ENCODE data around the gene SPTSSA.
"Not testable (repeated sequence)": the region's sequence is repeated elsewhere in the genome, so short reads cannot be mapped to it uniquely, and the experiment has no call there.

Gene SPTSSA

GRCh38 chr14:34482463-34482862 is 20.4 kb upstream of the SPTSSA start:
- TF ChIP-seq CTCF (IDR thresholded peaks at IDR 0.05; ENCODE audit: low read depth, low read length) = no peak

DNA sequence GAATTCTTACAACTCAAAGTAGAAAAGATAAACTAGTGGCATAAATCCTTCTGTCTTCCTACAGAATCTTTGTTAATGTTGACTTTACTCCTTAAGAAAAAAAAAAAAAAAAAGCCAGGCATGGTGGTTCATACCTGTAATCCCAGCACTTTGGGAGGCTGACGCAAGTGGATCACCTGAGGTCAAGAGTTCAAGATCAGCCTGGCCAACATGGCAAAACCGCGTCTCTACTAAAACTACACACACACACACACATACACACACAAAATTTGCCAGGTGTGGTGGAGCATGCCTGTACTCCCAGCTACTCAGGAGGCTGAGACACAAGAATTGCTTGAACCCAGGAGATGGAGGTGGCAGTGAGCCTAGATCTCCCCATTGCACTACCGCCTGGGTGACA is 17.7 kb upstream of the SPTSSA start:
- TF ChIP-seq CTCF (IDR thresholded peaks at IDR 0.05; ENCODE audit: low read depth, low read length) = no peak
- H3K4me3 ChIP-seq (ENCODE audit: low read depth, low read length) = no peak overlapping the region

More at GRCh38 chr14:34482463-34482862, 20.4 kb upstream of the SPTSSA start:
- H3K4me3 ChIP-seq (ENCODE audit: low read depth, low read length) = no peak overlapping the region

GRCh38 chr14:34478261-34478660 is 16.2 kb upstream of the SPTSSA start:
- TF ChIP-seq CTCF (IDR thresholded peaks at IDR 0.05; ENCODE audit: low read depth, low read length) = no peak

DNA sequence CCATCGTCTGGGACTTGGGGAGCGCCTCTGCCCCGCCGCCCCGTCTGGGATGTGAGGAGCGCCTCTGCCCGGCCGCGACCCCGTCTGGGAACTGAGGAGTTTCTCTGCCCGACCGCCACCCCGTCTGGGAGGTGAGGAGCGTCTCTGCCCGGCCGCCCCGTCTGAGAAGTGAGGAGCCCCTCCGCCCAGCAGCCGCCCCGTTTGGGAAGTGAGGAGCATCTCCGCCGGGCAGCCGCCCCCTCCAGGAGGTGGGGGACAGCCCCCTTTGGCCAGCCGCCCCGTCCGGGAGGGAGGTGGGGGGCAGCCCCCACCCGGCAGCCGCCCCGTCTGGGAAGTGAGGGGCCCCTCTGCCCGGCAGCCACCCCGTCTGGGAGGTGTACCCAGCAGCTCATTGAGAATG is 14.0 kb upstream of the SPTSSA start:
- not testable (repeated sequence) for H3K4me3 ChIP-seq (ENCODE audit: low read depth, low read length)

More at GRCh38 chr14:34478261-34478660, 16.2 kb upstream of the SPTSSA start:
- no peak overlapping the region for H3K4me3 ChIP-seq (ENCODE audit: low read depth, low read length)

GRCh38 chr14:34475163-34475562 is 13.1 kb upstream of the SPTSSA start:
- H3K4me3 ChIP-seq (ENCODE audit: low read depth, low read length) = no peak overlapping the region
- TF ChIP-seq CTCF (IDR thresholded peaks at IDR 0.05; ENCODE audit: low read depth, low read length) = no peak

DNA sequence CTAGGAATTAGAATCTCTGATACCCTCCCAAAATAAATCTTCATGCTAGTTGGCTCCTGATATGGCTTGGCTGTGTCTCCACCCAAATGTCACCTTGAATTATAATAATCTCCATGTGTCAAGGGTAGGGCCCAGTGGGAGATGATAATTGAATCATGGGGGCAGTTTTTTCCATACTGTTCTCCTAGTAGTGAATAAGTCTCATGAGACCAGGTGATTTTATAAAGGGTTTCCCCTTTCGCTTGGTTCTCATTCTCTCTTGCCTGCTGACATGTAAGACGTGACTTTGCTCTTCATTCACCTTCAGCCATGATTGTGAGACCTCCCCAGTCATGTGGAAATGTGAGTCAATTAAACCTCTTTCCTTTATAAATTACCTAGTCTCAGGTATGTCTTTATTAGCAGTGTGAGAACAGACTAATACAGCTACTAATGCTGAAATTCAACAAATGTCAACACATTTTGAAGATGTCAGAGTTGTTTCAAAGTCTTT is 12.2 kb upstream of the SPTSSA start:
- TF ChIP-seq CTCF (IDR thresholded peaks at IDR 0.05; ENCODE audit: low read depth, low read length) = no peak
- no peak overlapping the region for H3K4me3 ChIP-seq (ENCODE audit: low read depth, low read length)

DNA sequence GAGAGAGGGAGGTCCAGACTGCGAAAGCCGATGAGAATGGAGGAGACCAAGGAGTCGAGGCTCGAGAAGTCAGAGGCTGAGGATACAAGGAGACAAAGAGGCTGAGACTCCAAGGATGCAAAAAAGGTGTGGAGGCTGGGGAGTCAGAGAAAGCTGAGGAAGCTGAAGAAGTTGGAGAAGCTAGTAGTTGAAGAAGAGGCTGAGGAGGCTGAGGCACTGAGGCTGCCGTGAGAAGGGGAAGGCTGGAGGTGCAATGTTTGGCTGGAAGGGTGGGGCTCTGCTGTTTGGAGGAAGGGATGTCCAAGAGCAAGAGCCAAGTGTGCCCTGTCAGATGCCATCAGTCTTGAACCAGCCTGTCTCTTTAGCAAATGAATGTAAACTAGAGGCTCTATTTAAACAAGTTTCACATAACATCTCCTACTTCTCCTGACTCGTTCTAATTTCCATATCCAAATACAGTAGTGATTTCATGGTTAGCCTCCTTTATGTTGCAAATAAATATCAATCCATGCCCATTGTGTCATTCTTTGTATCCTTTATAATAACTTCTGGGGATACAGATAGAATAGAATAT is 10.8 kb upstream of the SPTSSA start:
- H3K4me3 ChIP-seq (ENCODE audit: low read depth, low read length) = no peak overlapping the region
- TF ChIP-seq CTCF (IDR thresholded peaks at IDR 0.05; ENCODE audit: low read depth, low read length) = no peak

DNA sequence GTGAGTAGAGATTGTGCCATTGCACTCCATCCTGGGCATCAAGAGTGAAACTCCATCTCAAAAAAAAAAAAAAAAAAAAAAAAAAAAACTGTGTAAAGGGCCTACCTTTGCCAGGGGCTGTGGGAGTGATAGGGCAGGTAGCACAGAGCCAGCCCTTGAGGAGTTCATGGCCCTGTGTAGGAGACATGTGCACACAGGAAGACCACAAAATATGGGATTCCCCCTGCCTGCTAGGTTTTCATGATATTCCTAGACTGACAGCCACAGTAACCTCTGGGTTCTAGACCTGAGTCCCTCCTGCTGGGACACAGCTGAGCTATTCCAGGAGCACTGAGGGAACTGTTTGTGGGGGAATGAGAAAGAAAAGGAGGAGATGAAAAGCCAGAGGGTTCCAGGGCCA is 8.3 kb upstream of the SPTSSA start:
- no peak overlapping the region for H3K4me3 ChIP-seq (ENCODE audit: low read depth, low read length)
- no peak for TF ChIP-seq CTCF (IDR thresholded peaks at IDR 0.05; ENCODE audit: low read depth, low read length)

Data from WI38 (cell line).